DMS79 (cell line): Measurements from ENCODE around the gene SHFL.

Source experiments
- DNase-seq: peaks from one replicate; lab custom pipeline; 2025; lab: John Stamatoyannopoulos, UW

The SHFL gene

DNA sequence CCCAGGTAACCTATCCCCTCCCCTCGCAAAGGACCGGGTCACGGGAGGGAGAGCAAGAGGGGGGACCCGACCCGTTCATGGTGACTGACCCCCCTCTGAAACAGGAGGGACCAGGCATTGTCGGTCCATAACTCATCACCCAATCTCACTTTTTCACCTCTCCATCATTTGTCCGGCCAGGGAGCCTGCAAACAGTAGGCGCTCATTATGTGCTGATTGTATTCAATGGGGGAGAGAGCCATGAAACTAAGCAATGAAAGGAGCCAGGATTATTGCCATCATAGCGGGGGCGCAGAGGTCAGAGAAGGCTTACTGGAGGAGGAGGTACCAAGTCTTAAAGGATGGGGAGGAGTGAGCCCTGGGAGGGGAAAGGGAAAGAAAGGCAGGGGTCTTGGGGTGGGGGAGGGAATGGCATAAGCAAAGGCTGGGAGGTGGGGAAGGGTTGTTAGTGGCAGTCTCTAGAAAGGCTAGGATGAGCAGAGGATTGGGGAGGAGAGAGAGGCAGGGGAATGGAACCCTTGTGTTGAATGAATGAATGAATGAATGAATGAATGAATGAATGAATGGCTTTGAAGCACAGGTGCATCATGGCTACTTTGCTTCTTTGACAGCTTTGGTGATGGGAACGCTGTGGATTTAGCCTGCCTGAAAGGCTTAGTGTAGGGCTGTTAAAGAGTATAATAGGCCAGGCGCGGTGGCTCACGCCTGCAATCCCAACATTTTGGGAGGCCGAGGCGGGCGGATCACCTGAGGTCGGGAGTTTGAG is 1.4 kb downstream of the SHFL start:
- DNase-seq: no peak

GRCh38 chr19:10088949-10089554 is 2.9 kb downstream of the SHFL start:
- DNase-seq: no peak

GRCh38 chr19:10089801-10090375 is 3.8 kb downstream of the SHFL start:
- no peak for DNase-seq

- no peak for DNase-seq
Measured at GRCh38 chr19:10091370-10091687, 5.2 kb downstream of the SHFL start.

DNA sequence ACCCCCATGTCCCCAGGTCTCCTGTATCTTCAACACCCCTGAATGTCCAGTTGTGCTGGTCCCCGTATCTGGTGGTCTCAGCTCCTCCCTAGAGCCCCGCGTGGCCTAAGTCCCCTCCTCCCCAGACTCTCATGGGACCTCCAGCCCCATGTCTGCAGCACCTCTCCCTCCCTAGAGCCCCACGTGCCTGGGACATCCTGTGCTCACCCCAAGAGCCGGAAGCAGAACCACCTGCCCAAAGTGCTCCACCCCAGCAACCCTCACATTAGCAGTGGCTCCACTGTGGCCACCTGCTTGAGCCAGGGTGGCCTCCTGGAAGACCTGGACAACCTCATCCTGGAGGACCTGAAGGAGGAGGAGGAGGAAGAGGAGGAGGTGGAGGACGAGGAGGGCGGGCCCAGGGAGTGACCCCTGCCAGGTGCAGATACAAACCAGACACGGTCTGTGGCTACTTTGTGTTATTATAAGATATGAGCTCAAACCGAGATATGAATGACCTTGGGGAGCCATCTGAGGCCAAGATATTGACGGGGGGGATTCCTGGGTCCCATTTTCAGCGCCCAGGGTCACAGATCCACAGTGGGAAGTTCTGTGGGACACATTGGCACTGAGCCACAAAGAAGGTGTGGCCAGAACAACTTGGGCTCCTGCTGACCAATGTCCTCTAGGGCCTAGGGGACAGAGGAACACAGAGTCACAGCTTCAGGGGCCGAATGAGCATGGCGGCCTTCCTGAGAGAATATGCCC is 6.0 kb downstream of the SHFL start:
- DNase-seq: no peak

DNA sequence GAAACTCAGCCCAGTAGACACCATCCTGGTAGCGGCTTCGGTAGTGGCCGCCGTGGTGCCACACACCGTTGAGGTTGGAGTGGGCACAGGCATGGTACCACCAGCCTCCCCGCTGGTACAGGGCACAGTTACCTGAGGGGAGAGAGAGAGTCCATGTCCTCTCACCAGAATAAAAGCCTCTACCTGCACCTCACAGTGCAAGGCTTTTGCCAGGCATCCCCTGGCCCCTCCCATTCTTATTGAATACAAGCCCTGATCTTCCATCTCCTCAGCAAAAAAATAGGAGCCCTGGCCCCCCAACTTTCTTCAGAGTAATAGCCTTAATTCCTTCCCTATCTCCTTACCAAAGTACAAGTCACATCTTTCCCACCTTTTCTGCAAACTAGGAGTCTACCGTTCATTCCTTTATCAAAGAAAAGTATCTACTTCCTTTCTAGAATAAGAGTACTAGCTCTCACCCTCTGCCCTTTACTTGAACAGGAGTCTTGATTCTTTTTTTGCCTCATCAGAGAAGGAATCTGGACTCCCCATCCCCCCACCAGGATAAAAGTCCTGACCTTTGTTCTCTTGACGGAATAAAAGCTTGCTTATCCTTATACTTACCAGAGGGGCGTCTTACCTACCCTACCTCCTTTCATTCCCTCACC is 6.7 kb downstream of the SHFL start:
- DNase-seq: no peak

DNA sequence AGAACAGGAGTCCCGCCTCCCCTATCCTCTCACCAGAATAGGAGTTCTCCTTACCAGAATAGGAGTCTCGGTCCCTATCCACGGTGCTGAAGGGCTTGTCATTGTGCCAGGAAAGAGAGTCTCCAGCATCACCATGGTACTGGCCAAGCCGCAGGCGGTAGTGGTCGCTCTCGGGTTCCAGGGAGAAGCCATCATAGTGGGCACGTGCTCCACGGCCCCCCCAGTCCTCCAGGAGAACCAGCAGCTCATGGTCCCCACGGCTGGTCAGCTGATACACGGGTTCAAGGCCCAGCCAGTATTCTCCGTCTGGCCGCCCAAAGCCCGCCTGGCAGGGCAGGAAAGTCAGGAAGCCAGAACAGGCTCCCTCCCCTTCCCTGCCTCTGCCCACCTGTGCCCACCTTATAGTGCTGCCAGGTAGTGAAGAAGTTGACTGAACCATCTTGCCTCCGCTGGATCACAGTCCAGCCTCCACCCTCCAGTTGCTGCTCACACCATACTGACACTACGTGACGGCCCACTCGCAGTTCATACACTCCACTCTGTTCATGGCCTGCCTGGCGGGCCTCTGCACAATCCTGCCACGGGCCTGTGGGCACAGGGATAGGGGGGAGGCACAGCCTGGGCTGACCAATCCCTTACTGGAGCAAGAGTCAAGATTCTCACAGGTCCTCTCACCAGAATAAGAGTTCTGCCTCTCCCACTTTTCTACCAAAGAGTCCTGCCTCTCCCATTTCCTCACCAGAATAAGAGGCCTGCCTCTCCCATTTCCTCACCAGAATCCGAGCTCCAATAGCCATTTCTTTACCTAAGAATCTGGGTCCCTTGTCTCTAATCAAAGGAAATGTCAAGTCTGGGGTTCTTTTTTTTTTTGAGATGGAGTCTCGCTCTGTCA is 7.4 kb downstream of the SHFL start:
- DNase-seq: no peak

DNA sequence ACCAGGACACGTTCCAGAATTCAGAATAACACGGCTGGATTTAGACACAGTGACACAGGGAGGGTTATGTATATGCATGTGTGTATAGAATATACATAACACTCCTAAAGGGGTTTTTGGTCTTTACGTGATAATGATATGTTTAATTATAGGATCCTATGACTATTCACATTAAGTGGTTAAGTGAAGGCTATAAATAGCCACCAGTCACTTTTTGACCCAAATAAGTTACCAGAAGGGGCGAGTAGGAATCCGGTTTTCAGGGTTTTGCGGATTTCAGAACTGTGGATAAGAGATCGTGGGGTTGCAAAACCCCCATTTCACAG is 9.5 kb downstream of the SHFL start:
- no peak for DNase-seq

DNA sequence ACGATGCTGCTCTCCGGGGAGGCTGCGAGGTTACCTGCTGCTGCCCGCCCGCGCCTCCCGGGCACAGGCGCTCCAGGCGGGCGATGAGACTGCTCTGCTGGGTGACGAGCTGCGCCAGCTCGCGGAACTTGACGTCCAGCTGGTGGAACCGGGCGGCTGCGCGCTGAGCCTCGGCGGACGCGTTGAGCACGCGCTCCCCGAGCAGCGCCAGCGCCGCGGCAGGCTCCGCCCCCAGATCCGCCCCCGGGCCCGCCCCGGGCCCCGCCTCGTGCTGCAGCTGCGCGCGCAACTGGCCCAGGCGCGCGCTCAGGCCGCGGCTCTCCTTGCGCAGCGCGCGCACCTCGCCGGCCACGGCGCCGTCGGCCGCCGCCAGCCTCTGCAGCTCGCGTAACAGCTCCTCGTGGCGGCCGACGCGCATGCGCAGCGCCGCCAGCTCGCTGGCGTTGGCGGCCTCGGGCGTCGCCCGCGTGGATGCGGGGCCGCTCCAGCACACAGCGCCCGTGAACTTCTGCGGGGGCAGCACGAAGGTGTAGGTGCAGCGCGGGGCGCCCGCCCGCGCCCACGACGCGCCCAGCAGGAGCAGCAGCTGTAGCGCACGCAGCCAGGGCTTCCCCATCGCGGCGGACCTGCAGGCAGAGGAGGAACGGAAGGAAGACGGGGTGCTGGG is 10.0 kb downstream of the SHFL start:
- peak; percentile 91 for DNase-seq

DNA sequence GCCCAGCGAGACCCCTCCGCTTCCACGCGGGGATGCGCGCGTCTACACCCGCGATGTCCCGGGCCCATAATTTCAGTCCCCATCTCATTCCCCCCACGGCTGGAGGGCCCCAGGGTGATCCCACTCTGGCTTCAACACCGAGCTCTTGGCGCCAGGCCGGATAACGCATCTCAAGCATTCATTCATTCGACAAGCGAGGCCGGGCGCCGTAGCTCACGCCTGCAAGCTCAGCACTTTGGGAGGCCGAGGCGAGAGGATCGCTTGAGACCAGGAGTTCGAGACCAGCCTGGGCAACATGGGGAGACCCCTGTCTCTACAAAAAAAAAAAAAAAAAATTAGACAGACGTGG is 10.5 kb downstream of the SHFL start:
- peak; percentile 21 for DNase-seq

DNA sequence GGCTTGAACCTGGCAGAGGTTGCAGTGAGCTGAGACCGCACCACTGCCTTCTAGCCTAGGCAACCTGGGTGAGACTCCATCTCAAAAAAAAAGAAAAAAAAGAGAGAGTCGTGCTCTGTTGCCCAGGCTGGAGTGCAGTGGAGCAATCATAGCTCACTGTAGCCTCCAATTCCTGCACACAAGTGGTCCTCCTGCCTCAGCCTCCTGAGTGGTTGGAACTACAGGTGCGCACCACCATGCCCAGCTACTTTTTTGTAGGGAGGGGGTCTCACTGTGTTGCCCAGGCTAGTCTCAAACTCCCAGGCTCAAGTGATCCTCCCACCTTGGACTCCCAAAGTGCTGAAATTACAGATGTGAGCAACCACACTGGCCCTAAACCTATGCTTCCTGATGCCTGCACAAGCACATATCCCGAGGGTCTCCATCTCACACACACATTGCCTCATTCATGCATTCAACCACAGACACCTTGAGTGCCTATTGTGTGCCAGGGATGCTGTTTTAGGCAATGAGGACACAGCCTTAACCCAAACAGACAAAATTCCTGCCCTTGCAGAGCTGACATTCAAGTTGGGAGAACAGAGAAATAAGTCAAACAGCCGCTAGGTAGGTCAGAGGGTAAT is 14.2 kb downstream of the SHFL start:
- no peak for DNase-seq

- DNase-seq: no peak
Measured at GRCh38 chr19:10102787-10103236, 16.7 kb downstream of the SHFL start.

DNA sequence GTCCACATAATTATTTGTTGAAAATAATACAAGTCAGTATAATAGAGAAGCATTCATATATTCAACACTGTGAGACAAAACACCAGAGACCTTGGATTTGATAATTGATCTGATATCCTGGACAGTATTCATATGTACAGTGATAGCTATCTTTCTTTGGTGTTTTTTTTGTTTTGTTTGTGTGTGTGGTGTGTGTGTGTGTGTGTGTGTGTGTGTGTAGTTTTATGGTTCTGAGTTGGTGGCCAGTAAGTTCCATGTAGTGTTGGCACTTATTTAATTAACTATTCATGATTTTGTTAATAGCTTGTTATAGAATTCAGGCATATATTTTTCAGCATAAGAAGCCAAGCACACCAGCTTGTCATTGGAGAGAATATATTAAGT is 18.0 kb downstream of the SHFL start:
- no peak for DNase-seq

GRCh38 chr19:10104665-10105508 is 18.8 kb downstream of the SHFL start:
- DNase-seq: no peak

DNA sequence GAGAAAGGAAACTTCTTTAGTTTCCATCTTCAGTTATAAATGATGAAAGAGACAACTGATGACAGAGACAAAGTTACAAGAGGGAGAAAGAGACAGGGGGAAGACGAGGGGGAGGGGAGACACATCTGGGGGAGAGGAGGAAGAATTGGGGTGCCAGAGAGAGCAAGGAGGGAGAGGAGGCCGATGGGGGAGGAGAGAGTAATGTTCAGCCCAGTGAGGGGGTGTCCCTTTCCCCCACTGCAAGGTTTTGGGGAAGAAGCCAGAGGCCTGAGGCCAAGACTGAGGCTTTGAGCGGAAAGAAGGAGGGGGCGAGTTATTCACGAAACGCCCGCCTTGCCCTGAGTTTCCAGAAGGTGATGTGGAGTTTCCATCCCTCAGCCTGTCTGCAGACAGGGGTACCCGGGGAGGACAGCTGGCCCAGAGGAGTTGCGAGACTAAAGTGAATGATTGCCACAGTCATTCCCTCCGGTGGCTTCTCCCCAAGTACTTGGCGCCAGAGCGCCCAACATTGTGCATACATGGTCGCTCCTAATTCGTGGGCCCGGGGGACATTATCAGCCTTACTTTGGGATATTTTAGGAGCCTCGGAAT is 19.5 kb downstream of the SHFL start:
- DNase-seq: no peak

DNA sequence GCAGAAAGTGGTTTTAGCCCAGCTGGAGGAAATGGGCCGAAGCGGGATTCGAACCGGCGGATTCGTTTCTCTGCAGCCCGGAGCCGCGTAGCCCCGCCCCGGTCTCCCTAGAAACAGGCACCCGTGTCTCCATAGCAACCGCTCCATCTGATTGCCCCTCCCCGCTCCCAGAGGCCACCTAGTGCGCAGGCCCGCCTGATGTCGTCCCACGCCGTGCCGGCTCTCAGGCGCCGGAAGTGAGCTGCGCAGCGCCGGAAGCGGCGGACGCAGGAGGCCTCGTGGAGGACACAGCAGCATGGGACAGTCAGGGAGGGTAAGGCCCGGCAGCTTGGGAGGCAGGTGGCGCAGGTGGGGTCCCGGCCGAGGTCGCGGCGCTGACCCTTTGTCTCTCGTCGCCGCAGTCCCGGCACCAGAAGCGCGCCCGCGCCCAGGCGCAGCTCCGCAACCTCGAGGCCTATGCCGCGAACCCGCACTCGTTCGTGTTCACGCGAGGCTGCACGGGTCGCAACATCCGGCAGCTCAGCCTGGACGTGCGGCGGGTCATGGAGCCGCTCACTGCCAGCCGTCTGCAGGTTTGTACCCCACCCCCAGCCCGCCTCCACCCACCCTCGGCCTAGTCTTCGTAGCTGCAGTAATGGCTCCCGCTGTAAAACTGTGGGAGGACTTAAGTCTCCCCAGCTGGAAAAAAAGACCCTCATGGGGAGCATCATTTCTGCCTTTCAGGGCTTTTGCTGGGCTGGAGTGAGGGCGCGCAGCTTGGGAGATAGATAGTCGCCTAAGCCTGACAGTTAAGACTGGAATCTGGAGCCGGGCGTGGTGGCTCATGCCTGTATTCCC is 20.2 kb downstream of the SHFL start, which contains the start of gene PPAN:
PPAN (plus strand) TSS at position 263 of the 837 bp plus-strand sequence; CDS start at position 296, 33 bp downstream.
- DNase-seq: peak; percentile 94

DNA sequence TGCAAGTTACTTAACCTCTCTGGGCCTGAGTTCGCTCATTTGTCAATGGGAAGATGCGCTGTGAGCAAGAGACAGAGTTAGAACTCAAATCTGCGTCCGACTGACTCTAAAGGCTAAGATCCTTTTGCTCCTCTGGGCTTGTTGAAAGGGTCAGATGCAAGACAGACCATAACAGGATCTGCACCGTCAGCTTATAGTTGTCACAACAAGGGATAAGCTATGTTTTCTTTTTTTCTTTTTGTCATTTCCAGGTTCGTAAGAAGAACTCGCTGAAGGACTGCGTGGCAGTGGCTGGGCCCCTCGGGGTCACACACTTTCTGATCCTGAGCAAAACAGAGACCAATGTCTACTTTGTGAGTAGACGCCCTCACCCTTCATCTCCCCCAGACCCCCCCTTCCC is 21.1 kb downstream of the SHFL start:
- DNase-seq: no peak

GRCh38 chr19:10107817-10108367 is 21.8 kb downstream of the SHFL start:
- no peak for DNase-seq
